SK-N-SH treated with all-trans-retinoic acid at 6 μM for 48 hours (cell line): ENCODE measurements around the gene FAM110A.

Source experiments
- ATAC-seq: fragments of 200-7000 bp; cut with Tn5 transposase; 3 replicates; pipeline ENCODE4 v1.9.1; 2020; ENCODE audit warnings: mild to moderate bottlenecking, moderate library complexity
- BACH2 ChIP-seq: fragments of 250-450 bp; sonication (Bioruptor Pico); IDR thresholded peaks from 2 replicates; pipeline ENCODE4 v1.9.0; 2021; ENCODE audit warnings: mild to moderate bottlenecking, borderline replicate concordance
- CSDC2 ChIP-seq: fragments of 250-450 bp; sonication (Bioruptor Pico); IDR thresholded peaks from 2 replicates; pipeline ENCODE4 v1.5.0; 2020; ENCODE audit warnings: mild to moderate bottlenecking, moderate library complexity
- ESRRG ChIP-seq: fragments of 250-450 bp; sonication (Bioruptor Pico); IDR thresholded peaks from 2 replicates; pipeline ENCODE4 v1.6.1; 2021; ENCODE audit warnings: mild to moderate bottlenecking
- GLIS3 ChIP-seq: fragments of 250-450 bp; sonication (Bioruptor Pico); IDR thresholded peaks from 2 replicates; pipeline ENCODE4 v1.5.0; 2020; ENCODE audit warnings: mild to moderate bottlenecking, moderate library complexity
- PPARA ChIP-seq: fragments of 250-450 bp; sonication (Bioruptor Pico); IDR thresholded peaks from 2 replicates; pipeline ENCODE4 v1.5.0; 2020; ENCODE audit warnings: mild to moderate bottlenecking, borderline replicate concordance
- RARB ChIP-seq: fragments of 250-450 bp; sonication (Bioruptor Pico); IDR thresholded peaks from 2 replicates; pipeline ENCODE4 v1.8.0; 2021; ENCODE audit warnings: mild to moderate bottlenecking, moderate library complexity
- ZC3H10 ChIP-seq: fragments of 250-450 bp; sonication (Bioruptor Pico); IDR thresholded peaks from 2 replicates; pipeline ENCODE4 v1.5.1; 2021; ENCODE audit warnings: mild to moderate bottlenecking, moderate library complexity
- ZFP3 ChIP-seq: fragments of 250-450 bp; sonication (Bioruptor Pico); IDR thresholded peaks from 2 replicates; pipeline ENCODE4 v1.5.0; 2020; ENCODE audit warnings: mild to moderate bottlenecking, moderate library complexity
- ZFP30 ChIP-seq: fragments of 450-650 bp; formaldehyde crosslinking; IDR thresholded peaks from 2 replicates; pipeline ENCODE4 v1.5.0; 2022; ENCODE audit warnings: mild to moderate bottlenecking, moderate library complexity
- ZNF565 ChIP-seq: fragments of 450-650 bp; formaldehyde crosslinking; conservative IDR thresholded peaks from 2 replicates; pipeline ENCODE4 v1.5.0; 2020; ENCODE audit warnings: low read depth, mild to moderate bottlenecking, moderate library complexity
- ZNF70 ChIP-seq: fragments of 450-650 bp; formaldehyde crosslinking; IDR thresholded peaks from 2 replicates; pipeline ENCODE4 v1.5.0; 2020; ENCODE audit warnings: mild to moderate bottlenecking, moderate library complexity
- ZNF8 ChIP-seq: fragments of 450-650 bp; formaldehyde crosslinking; IDR thresholded peaks from 2 replicates; pipeline ENCODE4 v1.5.0; 2020; ENCODE audit warnings: mild to moderate bottlenecking, moderate library complexity
- TF ChIP-seq, protein P1 (sequence below): fragments of 250-450 bp; sonication (Bioruptor Pico); IDR thresholded peaks from 2 replicates; pipeline ENCODE4 v1.5.1; 2020; ENCODE audit warnings: low read depth, mild to moderate bottlenecking, moderate library complexity
- TF ChIP-seq, protein P2 (sequence below): fragments of 250-450 bp; sonication (Bioruptor Pico); IDR thresholded peaks from 2 replicates; pipeline ENCODE4 v1.5.0; 2020; ENCODE audit warnings: mild to moderate bottlenecking, moderate library complexity
- TF ChIP-seq, protein P3 (sequence below): fragments of 250-450 bp; sonication (Bioruptor Pico); IDR thresholded peaks from 2 replicates; pipeline ENCODE4 v1.8.0; 2021; ENCODE audit warnings: low read depth, mild to moderate bottlenecking, moderate library complexity, borderline replicate concordance
- TF ChIP-seq, protein P4 (sequence below): fragments of 250-450 bp; sonication (Bioruptor Pico); IDR thresholded peaks from 2 replicates; pipeline ENCODE4 v1.5.1; 2021; ENCODE audit warnings: mild to moderate bottlenecking, moderate library complexity
- TF ChIP-seq, protein P5 (sequence below): fragments of 250-450 bp; sonication (Bioruptor Pico); IDR thresholded peaks from 2 replicates; pipeline ENCODE4 v1.8.0; 2020; ENCODE audit warnings: mild to moderate bottlenecking, moderate library complexity, borderline replicate concordance

Gene FAM110A

DNA sequence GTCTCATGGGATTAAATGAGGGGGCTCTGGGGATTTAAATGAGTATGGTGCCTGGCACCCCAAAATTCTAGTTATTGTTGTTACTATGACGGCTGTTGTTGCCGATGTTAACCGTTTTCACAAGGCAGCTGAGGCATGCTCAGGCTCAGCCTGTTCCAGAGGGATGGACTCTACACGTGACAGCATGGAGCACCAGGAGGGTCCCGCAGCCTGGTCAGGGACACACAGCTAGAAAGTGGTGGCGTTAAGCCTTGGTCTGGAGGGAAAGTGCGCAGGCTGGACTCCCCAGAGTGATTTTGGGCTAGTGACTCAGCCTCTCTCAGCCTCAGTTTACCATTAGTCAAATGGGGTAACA is 7.0 kb downstream of the FAM110A start (continued):
- no peak for TF ChIP-seq GLIS3 (CRISPR knock-in tag)

DNA sequence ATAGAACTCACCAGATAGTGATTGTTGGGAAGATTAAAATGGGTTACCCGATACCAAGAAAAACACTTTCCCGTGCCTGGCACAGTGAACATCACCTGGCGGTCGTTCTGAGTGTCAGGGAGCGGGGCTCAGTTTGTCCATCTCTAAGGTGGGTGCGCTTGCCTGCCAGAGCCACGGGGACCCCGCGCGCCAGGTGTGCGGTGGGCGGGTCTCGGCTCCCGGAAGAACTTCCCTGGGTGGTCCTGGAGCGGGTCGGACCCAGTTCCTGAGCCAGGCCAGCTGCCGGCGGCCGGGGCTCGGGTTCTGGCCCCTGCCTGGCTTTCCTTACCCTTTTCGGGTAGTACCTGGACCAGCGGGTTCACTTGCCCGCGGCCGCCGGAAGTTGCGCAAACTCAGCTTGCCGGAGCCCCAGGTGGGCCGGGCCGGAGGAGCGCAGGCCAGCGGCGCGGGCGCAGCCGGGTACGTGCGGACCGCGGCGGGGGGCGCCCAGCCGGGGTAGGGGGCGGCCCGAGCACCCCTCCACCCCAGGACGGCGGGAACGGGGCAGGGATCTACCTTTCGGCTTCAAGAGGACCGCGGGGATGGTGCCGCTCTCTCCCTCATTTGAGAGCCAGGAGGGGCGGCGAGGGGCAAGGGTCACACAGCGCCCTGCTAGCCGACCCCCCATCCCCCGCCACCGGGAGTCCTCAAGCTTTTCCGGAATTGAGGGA is 7.5 kb downstream of the FAM110A start:
- ATAC-seq = no peak

DNA sequence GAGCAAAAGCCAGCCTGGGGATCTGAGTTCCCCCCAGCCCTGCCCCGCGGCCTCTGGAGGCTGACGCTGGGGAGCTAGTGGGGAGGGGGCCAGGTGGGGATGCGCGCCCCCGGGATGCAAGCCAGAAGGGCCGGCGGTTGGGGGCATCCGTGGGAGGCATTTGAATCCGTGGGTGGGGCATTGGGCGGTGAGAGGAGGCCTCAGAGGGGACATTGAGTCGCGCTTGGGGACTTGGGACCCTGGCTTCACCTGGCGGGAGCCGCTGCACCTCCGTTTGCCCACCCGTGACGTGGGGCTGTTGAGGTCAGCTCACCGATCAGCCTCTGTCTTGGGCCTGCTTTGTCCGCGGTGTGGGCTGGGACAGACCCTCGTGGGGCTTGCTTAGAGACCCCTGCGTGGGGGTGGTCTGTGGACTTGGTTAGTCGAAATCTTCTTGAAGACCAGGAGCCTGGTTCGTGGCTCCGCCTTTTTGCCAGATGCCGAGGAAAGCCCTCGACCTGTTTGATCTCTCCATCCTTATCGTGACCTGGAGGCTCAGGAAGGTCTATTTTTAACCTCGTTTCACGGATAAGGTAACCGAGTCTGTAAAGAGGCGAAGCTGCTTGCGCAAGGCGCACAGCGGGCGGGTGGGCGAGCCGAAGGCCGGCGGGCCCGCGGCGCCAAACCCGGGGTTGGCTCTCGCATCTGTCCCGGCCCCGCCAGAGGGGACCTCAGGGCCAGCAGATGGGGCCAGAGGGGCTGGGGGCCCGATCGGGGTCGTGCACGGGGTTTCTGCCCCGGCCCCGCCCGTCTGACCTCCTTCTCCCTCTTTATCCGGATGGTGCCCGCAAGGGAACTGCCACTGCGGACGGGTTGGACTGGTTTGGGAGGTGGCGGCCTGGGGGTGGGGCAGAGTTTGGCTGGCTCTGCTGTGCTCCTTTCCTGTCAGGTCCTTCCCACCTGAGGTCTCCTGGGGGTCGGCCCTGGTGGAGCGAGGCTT is 8.3 kb downstream of the FAM110A start:
- ATAC-seq = no peak
- TF ChIP-seq, protein P1, sequence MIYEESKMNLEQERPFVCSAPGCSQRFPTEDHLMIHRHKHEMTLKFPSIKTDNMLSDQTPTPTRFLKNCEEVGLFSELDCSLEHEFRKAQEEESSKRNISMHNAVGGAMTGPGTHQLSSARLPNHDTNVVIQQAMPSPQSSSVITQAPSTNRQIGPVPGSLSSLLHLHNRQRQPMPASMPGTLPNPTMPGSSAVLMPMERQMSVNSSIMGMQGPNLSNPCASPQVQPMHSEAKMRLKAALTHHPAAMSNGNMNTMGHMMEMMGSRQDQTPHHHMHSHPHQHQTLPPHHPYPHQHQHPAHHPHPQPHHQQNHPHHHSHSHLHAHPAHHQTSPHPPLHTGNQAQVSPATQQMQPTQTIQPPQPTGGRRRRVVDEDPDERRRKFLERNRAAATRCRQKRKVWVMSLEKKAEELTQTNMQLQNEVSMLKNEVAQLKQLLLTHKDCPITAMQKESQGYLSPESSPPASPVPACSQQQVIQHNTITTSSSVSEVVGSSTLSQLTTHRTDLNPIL (CRISPR knock-in tag) = no peak
- no peak for TF ChIP-seq ZNF70 (CRISPR knock-in tag)

More for the DNA sequence above, 7.5 kb downstream of the FAM110A start:
- no peak for TF ChIP-seq ZNF565 (CRISPR knock-in tag)
- no peak for TF ChIP-seq ZNF70 (CRISPR knock-in tag)
- TF ChIP-seq, protein P2, sequence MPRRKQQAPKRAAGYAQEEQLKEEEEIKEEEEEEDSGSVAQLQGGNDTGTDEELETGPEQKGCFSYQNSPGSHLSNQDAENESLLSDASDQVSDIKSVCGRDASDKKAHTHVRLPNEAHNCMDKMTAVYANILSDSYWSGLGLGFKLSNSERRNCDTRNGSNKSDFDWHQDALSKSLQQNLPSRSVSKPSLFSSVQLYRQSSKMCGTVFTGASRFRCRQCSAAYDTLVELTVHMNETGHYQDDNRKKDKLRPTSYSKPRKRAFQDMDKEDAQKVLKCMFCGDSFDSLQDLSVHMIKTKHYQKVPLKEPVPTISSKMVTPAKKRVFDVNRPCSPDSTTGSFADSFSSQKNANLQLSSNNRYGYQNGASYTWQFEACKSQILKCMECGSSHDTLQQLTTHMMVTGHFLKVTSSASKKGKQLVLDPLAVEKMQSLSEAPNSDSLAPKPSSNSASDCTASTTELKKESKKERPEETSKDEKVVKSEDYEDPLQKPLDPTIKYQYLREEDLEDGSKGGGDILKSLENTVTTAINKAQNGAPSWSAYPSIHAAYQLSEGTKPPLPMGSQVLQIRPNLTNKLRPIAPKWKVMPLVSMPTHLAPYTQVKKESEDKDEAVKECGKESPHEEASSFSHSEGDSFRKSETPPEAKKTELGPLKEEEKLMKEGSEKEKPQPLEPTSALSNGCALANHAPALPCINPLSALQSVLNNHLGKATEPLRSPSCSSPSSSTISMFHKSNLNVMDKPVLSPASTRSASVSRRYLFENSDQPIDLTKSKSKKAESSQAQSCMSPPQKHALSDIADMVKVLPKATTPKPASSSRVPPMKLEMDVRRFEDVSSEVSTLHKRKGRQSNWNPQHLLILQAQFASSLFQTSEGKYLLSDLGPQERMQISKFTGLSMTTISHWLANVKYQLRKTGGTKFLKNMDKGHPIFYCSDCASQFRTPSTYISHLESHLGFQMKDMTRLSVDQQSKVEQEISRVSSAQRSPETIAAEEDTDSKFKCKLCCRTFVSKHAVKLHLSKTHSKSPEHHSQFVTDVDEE (CRISPR knock-in tag) = no peak
- TF ChIP-seq, protein P3, sequence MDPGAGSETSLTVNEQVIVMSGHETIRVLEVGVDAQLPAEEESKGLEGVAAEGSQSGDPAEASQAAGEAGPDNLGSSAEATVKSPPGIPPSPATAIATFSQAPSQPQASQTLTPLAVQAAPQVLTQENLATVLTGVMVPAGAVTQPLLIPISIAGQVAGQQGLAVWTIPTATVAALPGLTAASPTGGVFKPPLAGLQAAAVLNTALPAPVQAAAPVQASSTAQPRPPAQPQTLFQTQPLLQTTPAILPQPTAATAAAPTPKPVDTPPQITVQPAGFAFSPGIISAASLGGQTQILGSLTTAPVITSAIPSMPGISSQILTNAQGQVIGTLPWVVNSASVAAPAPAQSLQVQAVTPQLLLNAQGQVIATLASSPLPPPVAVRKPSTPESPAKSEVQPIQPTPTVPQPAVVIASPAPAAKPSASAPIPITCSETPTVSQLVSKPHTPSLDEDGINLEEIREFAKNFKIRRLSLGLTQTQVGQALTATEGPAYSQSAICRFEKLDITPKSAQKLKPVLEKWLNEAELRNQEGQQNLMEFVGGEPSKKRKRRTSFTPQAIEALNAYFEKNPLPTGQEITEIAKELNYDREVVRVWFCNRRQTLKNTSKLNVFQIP (CRISPR knock-in tag) = no peak
- TF ChIP-seq, protein P1 (CRISPR knock-in tag) = no peak
- no peak for TF ChIP-seq CSDC2 (CRISPR knock-in tag)
- no peak for TF ChIP-seq BACH2 (CRISPR knock-in tag)
- no peak for TF ChIP-seq PPARA (CRISPR knock-in tag)
- no peak for TF ChIP-seq ZFP3
- no peak for TF ChIP-seq RARB (CRISPR knock-in tag)
- TF ChIP-seq ZFP30 (CRISPR knock-in tag) = no peak
- TF ChIP-seq, protein P4, sequence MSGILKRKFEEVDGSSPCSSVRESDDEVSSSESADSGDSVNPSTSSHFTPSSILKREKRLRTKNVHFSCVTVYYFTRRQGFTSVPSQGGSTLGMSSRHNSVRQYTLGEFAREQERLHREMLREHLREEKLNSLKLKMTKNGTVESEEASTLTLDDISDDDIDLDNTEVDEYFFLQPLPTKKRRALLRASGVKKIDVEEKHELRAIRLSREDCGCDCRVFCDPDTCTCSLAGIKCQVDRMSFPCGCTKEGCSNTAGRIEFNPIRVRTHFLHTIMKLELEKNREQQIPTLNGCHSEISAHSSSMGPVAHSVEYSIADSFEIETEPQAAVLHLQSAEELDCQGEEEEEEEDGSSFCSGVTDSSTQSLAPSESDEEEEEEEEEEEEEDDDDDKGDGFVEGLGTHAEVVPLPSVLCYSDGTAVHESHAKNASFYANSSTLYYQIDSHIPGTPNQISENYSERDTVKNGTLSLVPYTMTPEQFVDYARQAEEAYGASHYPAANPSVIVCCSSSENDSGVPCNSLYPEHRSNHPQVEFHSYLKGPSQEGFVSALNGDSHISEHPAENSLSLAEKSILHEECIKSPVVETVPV (CRISPR knock-in tag) = no peak

DNA sequence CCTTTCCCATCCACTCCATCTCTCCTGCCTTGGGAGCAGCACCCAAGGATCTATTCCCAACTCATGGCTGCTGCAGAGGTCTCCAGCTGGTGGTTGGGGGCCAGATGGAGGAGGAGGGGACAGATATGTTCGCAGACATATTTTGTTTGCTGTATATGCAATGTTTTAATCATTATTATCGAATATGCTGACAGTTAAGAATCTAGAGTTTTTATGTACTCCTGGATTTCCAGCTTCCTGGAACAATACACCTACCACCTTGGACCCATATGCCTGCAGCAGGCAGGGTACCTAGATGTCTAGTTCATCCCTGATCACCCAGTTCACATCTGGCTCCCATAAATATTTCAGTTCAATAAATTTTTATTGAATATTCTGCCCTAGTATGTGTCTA is 9.0 kb downstream of the FAM110A start:
- ATAC-seq = no peak
- TF ChIP-seq, protein P5, sequence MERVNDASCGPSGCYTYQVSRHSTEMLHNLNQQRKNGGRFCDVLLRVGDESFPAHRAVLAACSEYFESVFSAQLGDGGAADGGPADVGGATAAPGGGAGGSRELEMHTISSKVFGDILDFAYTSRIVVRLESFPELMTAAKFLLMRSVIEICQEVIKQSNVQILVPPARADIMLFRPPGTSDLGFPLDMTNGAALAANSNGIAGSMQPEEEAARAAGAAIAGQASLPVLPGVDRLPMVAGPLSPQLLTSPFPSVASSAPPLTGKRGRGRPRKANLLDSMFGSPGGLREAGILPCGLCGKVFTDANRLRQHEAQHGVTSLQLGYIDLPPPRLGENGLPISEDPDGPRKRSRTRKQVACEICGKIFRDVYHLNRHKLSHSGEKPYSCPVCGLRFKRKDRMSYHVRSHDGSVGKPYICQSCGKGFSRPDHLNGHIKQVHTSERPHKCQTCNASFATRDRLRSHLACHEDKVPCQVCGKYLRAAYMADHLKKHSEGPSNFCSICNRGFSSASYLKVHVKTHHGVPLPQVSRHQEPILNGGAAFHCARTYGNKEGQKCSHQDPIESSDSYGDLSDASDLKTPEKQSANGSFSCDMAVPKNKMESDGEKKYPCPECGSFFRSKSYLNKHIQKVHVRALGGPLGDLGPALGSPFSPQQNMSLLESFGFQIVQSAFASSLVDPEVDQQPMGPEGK (CRISPR knock-in tag) = no peak
- TF ChIP-seq GLIS3 (CRISPR knock-in tag) (no peak), ESRRG (CRISPR knock-in tag) (no peak), ZC3H10 (CRISPR knock-in tag) (no peak), ZFP30 (CRISPR knock-in tag) (no peak), PPARA (CRISPR knock-in tag) (no peak), ZNF70 (CRISPR knock-in tag) (no peak), ZNF8 (CRISPR knock-in tag) (no peak)
- TF ChIP-seq, protein P2 (CRISPR knock-in tag) = no peak
